ELR (cell line): ENCODE measurements around the gene NEK2.
A peak's percentile ranks its signal among the peaks of the same experiment; 100 is the strongest.
"Not testable (repeated sequence)": the region's sequence is repeated elsewhere in the genome, so short reads cannot be mapped to it uniquely, and the experiment has no call there.

Experiments used
- DNase-seq: peaks from one replicate; pipeline ENCODE4 v3.0.0-alpha.2; 2015; ENCODE audit warnings: low read depth

Gene NEK2

DNA sequence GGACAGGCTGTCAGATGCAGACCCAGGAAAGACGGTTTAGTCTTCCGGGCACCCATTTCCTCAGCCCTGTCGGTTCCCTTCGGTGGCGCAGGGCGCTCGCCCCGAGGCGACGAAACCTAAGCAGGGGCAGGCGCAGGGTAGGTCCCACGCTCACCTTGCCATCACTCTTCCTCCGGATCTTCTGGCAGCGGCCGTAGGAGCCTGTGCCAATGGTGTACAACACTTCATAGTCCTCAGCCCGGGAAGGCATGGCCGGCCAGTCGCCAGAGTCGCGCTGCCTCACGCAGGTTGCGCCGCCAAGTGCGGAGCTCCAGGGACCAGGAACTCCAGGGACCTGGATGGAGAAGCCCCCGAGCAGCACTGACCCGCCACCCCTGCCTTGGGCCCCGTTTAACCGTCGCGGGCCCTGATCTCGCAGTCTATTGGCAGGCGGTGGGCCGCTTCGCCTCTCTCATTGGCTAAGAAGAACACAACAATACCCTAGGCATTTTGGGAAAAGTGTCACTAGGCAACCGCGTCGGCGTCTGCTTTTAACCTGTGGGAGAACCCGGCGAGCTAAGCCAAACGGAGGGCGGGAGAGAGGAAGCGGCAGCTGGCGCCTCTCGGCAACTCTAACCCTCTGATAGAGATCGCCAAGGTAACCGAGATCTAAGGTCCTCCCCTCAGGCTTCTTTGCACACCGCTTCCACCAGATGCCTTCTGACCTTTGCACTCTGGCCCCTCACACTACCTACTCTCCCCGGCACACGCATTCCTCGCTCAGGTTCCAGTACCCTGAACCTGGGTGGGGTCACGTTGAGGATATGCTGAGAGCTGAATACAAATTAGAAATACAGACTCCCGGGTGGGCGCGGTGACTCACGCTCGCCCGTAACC, at the start of gene NEK2:
NEK2 (minus strand) TSS at position 392 of the 876 bp plus-strand sequence; CDS start at position 250, 142 bp downstream.
- DNase-seq: peak; percentile 97

GRCh38 chr1:211724687-211725196, 49.3 kb upstream of the NEK2 start:
- DNase-seq: no peak

GRCh38 chr1:211723273-211723672, 47.9 kb upstream of the NEK2 start:
- no peak for DNase-seq

GRCh38 chr1:211722277-211723175, 47.1 kb upstream of the NEK2 start:
- no peak for DNase-seq

DNA sequence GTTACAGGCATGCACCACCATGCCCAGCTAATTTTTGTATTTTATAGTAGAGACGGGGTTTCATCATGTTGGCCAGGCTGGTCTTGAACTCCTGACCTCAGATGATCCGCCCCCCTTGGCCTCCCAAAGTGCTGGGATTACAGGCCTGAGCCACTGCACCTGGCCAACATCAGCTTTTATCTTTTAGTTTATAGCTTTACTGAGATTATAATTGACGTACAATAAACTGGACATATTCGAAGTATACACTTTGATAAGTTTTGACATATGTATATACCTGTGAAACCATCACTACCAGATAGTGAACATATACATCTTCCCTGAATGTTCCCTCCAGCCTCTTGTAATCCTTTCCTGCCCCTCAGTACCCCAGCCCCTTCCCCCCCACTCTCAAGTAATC, 41.1 kb upstream of the NEK2 start:
- DNase-seq: not testable (repeated sequence)

DNA sequence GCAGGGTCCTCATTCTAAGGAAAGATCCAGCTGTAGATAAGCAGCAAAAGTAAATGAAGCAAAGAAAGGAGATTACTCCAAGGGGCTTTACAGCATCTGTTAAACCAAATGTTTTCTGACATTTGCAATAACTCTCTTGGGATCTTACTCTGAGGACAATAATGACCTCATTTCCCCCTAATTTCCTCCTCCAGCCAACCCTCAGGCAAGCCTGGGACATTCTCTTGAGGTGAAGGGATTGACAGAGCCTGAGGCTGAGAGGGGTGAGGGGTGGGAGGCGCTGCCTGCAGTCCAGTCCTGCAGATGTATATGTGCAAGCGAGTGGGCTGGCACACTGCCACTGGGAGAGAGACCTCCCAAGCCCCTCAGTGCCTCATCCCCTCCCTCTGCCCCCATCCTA, 40.5 kb upstream of the NEK2 start:
- no peak for DNase-seq

DNA sequence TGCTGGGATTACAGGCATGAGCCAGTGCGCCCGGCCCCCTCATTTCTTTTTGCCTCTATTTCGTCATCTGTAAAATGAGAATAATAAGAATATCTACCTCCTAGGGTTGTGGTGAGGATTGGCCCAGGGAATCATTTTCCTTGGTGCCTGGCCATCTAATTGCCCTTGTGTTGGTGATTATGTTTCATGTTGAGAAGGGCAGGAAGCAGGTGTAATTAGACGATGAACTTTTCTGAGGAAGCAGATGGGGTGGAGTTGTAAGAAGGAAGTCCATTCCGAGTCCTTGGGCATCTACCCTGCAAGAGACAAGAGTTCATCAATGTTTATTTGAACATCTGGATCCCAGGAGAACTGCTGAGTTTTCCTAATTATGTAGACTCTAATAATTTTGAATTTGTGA, 38.7 kb upstream of the NEK2 start:
- no peak for DNase-seq

DNA sequence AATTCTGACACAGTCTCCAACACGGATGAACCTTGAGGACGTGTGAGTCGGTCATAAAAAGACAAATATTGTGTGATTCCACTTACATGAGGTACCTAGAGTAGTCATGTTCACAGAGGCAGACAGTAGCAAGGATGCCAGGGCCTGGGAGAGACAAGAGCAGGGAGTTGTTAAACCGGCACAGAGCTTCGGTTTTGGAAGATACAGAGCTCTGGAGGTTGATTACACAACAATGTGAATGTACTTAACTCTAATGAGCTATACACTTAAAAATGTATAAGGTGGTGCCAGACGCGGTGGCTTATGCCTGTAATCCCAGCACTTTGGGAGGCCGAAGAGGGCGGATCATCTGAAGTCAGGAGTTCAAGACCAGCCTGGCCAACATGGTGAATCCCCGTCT, 37.8 kb upstream of the NEK2 start:
- no peak for DNase-seq

DNA sequence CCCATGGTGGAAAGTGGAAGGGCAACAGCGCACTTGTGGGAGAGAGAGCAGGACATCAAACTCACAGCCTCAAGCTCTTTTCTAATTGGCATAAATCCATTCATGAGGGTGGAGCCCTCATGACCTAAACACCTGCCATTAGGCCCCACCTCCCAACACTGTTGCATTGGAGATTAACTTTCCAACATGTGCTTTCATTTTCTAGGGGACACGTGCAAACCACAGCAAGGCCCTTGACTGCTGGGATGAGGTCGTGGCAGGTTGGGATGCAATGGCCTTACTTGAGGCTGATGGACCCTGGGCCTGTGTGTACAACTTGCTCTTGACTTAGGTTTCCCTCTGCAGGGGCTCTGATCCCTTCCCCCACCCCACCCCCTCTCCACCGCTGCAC, 35.9 kb upstream of the NEK2 start:
- no peak for DNase-seq

- no peak for DNase-seq
Observed at GRCh38 chr1:211710566-211711314, 35.3 kb upstream of the NEK2 start.

DNA sequence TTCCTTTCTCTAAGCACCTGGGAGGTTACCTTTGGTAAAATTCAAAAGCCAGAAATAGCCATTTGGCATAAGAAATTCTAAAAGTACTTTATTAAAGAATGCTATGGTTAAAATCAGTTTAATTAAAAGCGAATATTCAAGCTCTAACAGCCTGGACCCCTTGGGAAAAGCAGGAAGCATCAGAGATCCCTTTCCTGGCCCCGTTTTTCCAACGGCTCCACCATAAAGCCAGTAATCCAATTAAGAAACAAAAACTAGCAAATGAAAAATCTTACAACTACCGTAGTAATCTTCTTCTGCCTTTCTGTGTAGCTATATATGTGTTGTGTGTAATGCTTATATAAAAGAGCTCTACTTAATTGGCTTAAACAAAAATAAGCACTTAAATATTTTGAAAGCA, 33.5 kb upstream of the NEK2 start:
- DNase-seq: no peak

GRCh38 chr1:211708006-211708405, 32.6 kb upstream of the NEK2 start:
- no peak for DNase-seq

DNA sequence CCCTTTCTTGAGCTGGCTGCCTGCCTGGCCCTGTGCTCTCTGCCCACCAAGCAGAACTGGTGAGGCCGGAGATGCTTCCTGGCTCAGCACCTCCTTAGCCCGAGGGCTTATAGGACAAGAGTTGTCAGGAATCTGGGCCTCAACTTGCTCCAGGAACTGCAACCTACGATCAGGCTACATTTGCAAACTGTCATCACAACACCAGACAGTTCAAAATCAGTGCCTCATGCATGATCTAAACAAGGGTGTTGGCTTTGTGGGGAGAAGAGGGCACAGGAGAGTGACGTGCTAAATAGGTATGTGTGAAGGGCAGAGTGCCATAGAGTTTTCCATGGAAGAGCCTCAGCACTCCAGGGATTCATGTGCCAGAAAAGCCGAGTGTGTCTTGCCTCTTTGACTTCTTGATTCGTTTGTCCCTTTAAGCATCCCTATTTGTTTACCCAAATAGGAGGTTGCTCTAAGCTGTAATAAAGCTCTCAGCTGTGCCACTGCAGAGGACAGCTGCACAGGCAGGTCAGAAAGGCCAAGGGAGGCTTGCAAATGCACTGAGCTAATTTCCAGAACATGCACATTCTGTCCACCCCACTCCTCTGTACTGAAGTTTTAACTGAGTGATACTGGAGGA, 30.2 kb upstream of the NEK2 start:
- DNase-seq: peak; percentile 10

DNA sequence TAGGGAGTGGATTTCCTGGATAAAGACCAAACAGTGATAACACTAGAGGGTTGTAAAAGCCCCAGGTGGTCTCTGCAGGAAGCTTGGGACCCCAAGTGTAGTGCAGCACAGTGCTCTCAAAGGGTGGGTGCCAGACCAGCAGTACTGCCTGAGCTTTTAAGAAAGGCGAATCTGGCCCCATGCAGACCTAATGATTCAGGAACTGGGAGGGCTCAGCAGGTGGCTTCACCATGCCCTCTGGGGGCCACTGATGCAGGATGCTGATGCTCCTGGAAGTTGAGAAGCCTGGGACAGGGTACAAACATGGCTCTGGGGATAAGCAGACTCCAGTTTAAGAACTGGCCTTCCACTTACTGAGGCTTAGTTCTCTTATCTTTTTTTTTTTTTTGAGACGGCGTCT, 29.1 kb upstream of the NEK2 start:
- DNase-seq: no peak

GRCh38 chr1:211703812-211704537, 28.6 kb upstream of the NEK2 start:
- no peak for DNase-seq

GRCh38 chr1:211701733-211702132, 26.3 kb upstream of the NEK2 start:
- DNase-seq: no peak

DNA sequence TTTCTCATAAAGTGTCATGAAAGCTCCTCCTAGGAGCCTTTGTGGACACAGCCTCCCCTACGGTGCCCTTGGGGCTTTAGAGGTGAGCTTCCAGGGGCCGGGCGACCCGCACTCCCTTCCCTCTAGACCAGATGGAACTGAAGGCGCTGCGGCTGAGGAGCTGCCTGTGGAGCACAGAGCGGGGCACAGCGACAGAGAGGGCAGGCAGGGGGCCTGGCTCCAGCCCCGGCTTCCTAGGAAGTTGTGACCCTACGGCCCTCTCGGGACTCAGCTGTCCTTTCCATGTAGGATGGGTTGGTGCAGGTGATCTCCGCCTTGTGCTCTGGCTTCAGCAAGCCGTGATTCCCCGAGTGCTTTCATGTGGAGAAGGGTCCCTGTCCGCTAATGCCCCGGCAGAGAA, 23.6 kb upstream of the NEK2 start:
- no peak for DNase-seq

- DNase-seq: peak; percentile 66
Observed at GRCh38 chr1:211698161-211699026, 23.0 kb upstream of the NEK2 start.

DNA sequence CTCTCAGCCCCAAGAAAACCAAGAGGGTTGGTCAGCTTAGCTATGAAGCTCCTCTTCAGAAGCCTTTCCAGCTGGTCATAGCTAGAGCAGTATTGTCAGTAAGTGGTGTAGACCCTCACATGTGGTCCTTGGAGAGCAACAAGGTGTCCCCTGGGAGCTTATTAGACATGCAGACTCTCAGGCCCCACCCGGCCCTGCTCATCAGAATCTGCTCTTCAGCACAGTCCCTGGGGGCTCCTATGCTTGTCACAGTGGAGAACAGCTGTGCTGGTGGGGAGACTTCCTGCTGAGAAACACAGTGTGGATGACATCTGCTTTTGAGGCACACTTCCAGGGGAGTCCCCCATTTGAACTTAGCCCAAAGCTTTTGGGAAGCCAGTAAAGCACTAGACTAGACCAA, 21.9 kb upstream of the NEK2 start:
- no peak for DNase-seq
